Activated CD8-positive, alpha-beta memory T cell treated with anti-CD3 and anti-CD28 coated beads, Interleukin-2, amount 10 ng/mL, durations not matched to agents 7 days and 5 days (primary cell): Measurements from ENCODE around the gene CD109. TPM values are rescaled to one million over a fixed set of nuclear protein-coding genes. Genes with fewer than 3 reads are reported as not detected.

Experiments
- ATAC-seq: fragments of 150-1000 bp; cut with Tn5 transposase; one replicate; pipeline ENCODE4 v1.10.0; 2021; ENCODE audit warnings: moderate library complexity
- CTCF ChIA-PET: fragments of 350-600 bp; sonication (Branson Sonifier 250); formaldehyde crosslinking; loops from one replicate; lab custom pipeline; 2021; ENCODE audit warnings: antibody characterized with exemption; lab: Charles Lee
- DNase-seq: peaks from one replicate; pipeline ENCODE4 v3.0.0-alpha.2; 2020
- H3K27ac Mint-ChIP-seq: one replicate; pipeline ENCODE4 v1.8.0; 2021; ENCODE audit warnings: mild to moderate bottlenecking, mixed read lengths
- H3K27me3 Mint-ChIP-seq: one replicate; pipeline ENCODE4 v1.8.0; 2021; ENCODE audit warnings: mixed read lengths
- H3K36me3 Mint-ChIP-seq: one replicate; pipeline ENCODE4 v1.8.0; 2021; ENCODE audit warnings: mild to moderate bottlenecking, mixed read lengths
- H3K4me1 Mint-ChIP-seq: one replicate; pipeline ENCODE4 v1.8.0; 2021; ENCODE audit warnings: mixed read lengths
- H3K4me3 Mint-ChIP-seq: one replicate; pipeline ENCODE4 v1.8.0; 2021; ENCODE audit warnings: mild to moderate bottlenecking, moderate library complexity, mixed read lengths
- H3K9me3 Mint-ChIP-seq: one replicate; pipeline ENCODE4 v1.8.0; 2022; ENCODE audit warnings: low read depth, mixed read lengths
- total RNA-seq, 2 experiments: library from RNA; stranded (reverse); gene quantifications; one replicate each; pipeline ENCODE4 v1.2.3, GENCODE V29; 2021

CD109 gene
- total RNA-seq, 2 experiments from 2014 or later, result 1.7 to 11.2 TPM

DNA sequence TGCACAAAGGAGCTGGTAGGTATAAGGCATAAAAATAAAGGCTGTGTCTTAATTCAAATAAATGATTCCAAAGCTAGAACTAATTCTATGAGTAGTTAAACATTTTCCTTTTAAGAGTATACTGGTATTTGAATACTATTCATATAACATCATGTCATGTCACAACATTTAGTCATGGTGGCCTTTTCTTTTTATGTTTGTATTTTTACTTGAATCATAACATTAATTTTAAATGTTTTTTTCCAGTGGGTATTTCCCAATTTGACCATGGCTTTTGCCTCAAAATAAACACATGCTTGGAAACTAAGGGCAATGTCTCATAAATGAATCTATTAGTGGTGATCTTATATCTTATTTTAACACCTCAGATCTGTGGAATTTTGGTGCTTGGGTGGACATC, 177.1 kb downstream of the CD109 start:
- DNase-seq (no peak), ATAC-seq (no peak)
- CTCF ChIA-PET, result no interaction called here
- no peaks in the 10 kb centered on the region for H3K9me3 Mint-ChIP-seq
- peaks cover 9% of the 10 kb centered on the region for H3K27me3 Mint-ChIP-seq
- H3K36me3 Mint-ChIP-seq, result no peaks in the 10 kb centered on the region
- no peak overlapping the region for H3K4me3 Mint-ChIP-seq
- peaks cover 2% of the 10 kb centered on the region for H3K4me1 Mint-ChIP-seq
- H3K27ac Mint-ChIP-seq, result no peak overlapping the region

Other genes with a start within 250 kb of the CD109 start
- 10 to 100 TPM; 54.3 to 58.9 TPM for gene CGAS, start 243.9 kb upstream of the CD109 start, total RNA-seq
- 10 to 100 TPM; 65.8 to 66.6 TPM for gene MTO1, start 234.5 kb upstream of the CD109 start, total RNA-seq
- gene EEF1A1, start 175.2 kb upstream of the CD109 start, total RNA-seq, result 1,000 to 10,000 TPM; 5,026 to 6,984 TPM
- gene SLC17A5, start 42.2 kb upstream of the CD109 start, total RNA-seq, result 1 to 10 TPM; 3.9 to 5.6 TPM